Peyer's patch (tissue), 4 donors: Measurements from ENCODE around the gene CALR.

ENCODE experiments used
- POLR2A ChIP-seq, 2 donors: fragments of 450-650 bp; IDR thresholded peaks; one replicate each; pipeline ENCODE4 v1.5.1; 2017; ENCODE audit warnings: antibody characterized with exemption in 2 of 2, mild to moderate bottlenecking in 2 of 2, moderate library complexity in 2 of 2
- TF ChIP-seq, protein P1 (sequence below), 6 experiments: fragments of 450-650 bp in 4 of 6; fragments of 200-600 bp in 2 of 6; sonication (generic) in 1 of 6; IDR thresholded peaks; one replicate each; pipeline ENCODE4 v1.5.1; 2017 to 2019; ENCODE audit warnings: antibody characterized with exemption in 6 of 6, mild to moderate bottlenecking in 3 of 6, moderate library complexity in 1 of 6

DNA sequence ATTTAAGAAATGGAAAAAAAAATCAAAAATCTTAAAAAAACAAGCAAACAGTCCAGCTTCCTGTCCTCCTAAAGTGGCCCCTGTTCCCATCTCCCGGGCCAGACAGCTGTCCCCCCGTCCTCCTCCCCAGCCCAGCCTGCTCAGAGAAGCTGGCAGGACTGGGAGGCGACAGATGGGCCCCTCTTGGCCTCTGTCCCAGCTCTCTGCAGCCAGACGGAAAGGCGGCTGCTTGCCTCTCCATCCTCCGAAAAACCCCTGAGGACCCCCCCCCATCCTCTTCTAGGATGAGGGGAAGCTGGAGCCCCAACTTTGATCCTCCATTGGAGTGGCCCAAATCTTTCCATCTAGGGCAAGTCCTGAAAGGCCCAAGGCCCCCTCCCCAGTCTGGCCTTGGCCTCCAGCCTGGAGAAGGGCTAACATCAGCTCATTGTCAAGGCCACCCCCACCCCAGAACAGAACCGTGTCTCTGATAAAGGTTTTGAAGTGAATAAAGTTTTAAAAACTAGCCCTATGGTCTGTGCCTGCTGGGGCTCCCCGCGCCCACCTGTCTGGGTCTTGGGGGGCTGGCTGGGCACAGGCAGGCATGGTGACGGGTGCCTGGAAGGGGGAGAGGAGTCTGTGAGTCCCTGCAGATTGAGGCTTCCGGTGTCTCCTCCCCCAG, 14.9 kb downstream of the CALR start:
- TF ChIP-seq POLR2A (IDR thresholded peaks at IDR 0.05) = no peak
- TF ChIP-seq, protein P1, sequence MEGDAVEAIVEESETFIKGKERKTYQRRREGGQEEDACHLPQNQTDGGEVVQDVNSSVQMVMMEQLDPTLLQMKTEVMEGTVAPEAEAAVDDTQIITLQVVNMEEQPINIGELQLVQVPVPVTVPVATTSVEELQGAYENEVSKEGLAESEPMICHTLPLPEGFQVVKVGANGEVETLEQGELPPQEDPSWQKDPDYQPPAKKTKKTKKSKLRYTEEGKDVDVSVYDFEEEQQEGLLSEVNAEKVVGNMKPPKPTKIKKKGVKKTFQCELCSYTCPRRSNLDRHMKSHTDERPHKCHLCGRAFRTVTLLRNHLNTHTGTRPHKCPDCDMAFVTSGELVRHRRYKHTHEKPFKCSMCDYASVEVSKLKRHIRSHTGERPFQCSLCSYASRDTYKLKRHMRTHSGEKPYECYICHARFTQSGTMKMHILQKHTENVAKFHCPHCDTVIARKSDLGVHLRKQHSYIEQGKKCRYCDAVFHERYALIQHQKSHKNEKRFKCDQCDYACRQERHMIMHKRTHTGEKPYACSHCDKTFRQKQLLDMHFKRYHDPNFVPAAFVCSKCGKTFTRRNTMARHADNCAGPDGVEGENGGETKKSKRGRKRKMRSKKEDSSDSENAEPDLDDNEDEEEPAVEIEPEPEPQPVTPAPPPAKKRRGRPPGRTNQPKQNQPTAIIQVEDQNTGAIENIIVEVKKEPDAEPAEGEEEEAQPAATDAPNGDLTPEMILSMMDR (IDR thresholded peaks at IDR 0.05) = no peak
